Body of pancreas (tissue), 4 donors: Measurements from ENCODE around the gene TYROBP. TPM values are rescaled to one million over a fixed set of nuclear protein-coding genes. Genes with fewer than 3 reads are reported as not detected.

Experiments
- ATAC-seq: fragments of 150-250 bp; one replicate; pipeline ENCODE4 v1.9.1; 2016
- DNase-seq, 4 donors: peaks; one replicate each; pipeline ENCODE4 v3.0.0-alpha.2; 2019
- H3K27ac ChIP-seq, 4 donors: fragments of 200-600 bp; sonication (generic); 1 replicate in 3 of 4; 2 replicates in 1 of 4; pipeline versions ENCODE4 v1.5.1 to v1.6.1; 2016 to 2019; ENCODE audit warnings: mild to moderate bottlenecking in 1 of 4, mixed read lengths in 1 of 4, moderate library complexity in 1 of 4
- H3K27me3 ChIP-seq, 2 donors: fragments of 200-600 bp; sonication (generic); one replicate each; pipeline ENCODE4 v1.6.0; 2016; ENCODE audit warnings: mild to moderate bottlenecking in 1 of 2
- H3K36me3 ChIP-seq, 2 donors: fragments of 200-600 bp; sonication (generic); replicated peaks in 1 of 2; 2 replicates each; pipeline ENCODE4 v1.5.1; 2016; ENCODE audit warnings: low read depth in 2 of 2; ENCODE audit not compliant: insufficient read depth in 1 of 2
- H3K4me1 ChIP-seq: fragments of 200-600 bp; sonication (generic); one replicate; pipeline ENCODE4 v1.6.0; 2016
- H3K4me3 ChIP-seq, 2 donors: fragments of 200-600 bp; sonication (generic); 1 replicate in 1 of 2; 2 replicates in 1 of 2; pipeline ENCODE4 v1.5.1; 2016 to 2019
- H3K9me3 ChIP-seq, 3 donors: fragments of 200-600 bp; sonication (generic); 1 replicate in 2 of 3; 2 replicates in 1 of 3; pipeline ENCODE4 v1.5.1; 2016
- POLR2A ChIP-seq, 3 donors: fragments of 450-650 bp; IDR thresholded peaks; one replicate each; pipeline ENCODE4 v1.6.1; 2016; ENCODE audit warnings: antibody characterized with exemption in 3 of 3, mild to moderate bottlenecking in 2 of 3
- WGBS, 2 donors: methylation state at CpG; one replicate each; pipeline ENCODE4 v1.1.5; 2017; 5-methylcytosine and 5-hydroxymethylcytosine counted together
- intact Hi-C: fragments of 100-400 bp; cut with DNase I; formaldehyde crosslinking; loops from one replicate; pipeline ENCODE4 v1.15.1; 2023
- total RNA-seq, 2 donors: library from RNA; depleted of rRNA; stranded (reverse); fragments of >200 nt; gene quantifications; one replicate each; pipeline ENCODE4 v1.1.0, GENCODE V29; 2016
- TF ChIP-seq, protein P1 (sequence below), 7 experiments: fragments of 450-650 bp in 4 of 7; fragments of 200-600 bp in 3 of 7; sonication (generic) in 3 of 7; IDR thresholded peaks; one replicate each; pipeline ENCODE4 v1.5.1; 2016 to 2019; ENCODE audit warnings: antibody characterized with exemption in 7 of 7

Gene TYROBP
- total RNA-seq, 2 donors from 2014 or later, result 19.2 to 38.6 TPM

DNA sequence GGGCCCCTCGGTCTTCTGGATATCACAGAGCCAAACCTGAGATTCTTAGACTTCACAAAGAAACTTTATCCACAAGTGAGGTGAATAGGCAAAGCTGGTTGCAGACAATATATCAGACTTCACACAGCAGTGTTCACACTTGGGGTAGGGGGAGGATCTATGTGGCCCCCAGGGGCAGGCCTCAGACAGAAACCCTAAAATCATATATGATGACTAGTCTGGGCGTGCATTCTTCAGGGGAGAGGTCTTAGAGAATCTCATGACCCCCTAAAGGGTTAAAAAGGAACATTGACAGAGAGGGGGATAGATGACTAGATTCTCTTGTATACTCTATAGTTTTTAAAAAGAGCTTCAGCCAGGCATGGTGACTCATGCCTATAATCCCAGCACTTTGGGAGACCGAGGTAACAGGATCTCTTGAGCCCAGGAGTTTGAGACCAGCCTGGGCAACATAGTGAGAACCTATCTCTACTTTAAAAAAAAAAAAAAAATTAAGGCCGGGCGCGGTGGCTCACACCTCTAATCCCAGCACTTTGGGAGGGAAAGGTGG, 2.8 kb downstream of the TYROBP start:
- 78 to 85% methylated on average over 6 of the region's 6 CpGs for WGBS, 2 donors
- Histone ChIP-seq H3K36me3 (no peaks in the 10 kb centered on the region), H3K4me3 (no peak overlapping the region), H3K9me3 (no peaks in the 10 kb centered on the region), H3K27me3 (no peaks in the 10 kb centered on the region), H3K27ac (peak overlapping the region in 1 of 4 donors; percentile 92), H3K4me1 (peaks cover 14% of the 10 kb centered on the region)
- no peak for DNase-seq
- intact Hi-C loops, result no loop called here
- TF ChIP-seq POLR2A (IDR thresholded peaks at IDR 0.05), result no peak
- TF ChIP-seq, protein P1, sequence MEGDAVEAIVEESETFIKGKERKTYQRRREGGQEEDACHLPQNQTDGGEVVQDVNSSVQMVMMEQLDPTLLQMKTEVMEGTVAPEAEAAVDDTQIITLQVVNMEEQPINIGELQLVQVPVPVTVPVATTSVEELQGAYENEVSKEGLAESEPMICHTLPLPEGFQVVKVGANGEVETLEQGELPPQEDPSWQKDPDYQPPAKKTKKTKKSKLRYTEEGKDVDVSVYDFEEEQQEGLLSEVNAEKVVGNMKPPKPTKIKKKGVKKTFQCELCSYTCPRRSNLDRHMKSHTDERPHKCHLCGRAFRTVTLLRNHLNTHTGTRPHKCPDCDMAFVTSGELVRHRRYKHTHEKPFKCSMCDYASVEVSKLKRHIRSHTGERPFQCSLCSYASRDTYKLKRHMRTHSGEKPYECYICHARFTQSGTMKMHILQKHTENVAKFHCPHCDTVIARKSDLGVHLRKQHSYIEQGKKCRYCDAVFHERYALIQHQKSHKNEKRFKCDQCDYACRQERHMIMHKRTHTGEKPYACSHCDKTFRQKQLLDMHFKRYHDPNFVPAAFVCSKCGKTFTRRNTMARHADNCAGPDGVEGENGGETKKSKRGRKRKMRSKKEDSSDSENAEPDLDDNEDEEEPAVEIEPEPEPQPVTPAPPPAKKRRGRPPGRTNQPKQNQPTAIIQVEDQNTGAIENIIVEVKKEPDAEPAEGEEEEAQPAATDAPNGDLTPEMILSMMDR (IDR thresholded peaks at IDR 0.05), result no peak
- no peak for ATAC-seq

DNA sequence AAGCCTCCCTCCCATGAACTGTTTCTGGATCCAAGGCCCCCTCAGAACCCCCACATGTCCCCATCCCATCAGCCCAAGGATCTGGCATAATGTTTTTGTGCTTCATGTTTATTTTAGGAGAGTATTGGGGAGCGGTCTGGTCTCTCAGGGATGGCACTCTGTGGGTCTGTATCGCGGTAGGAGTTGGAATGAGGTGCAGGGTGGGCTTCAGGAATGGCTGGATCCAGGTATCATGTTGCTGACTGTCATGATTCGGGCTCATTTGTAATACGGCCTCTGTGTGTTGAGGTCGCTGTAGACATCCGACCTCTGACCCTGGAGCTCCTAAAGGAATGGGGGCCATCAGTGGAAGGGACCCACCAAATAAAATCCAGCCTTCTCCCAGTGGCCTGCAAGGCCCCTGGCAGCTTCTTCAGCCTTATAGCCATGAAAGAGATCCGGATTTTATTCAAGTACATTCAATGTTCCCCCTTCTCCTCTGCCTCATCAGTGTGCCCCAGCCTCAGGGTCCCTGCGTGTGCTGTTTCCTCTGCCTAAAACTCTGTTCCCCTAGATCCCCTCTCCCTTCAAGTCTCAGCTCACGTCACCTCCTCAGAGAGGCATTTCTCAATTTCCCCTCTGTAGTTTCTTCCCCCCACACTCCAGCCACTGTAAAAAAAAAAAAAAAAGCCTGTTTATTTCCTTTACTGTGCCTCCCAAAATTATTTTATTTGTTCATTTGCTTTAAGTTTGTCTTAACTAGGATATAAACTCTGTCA, 3.6 kb downstream of the TYROBP start:
- Histone ChIP-seq H3K27ac (peak overlapping the region in 2 of 4 donors; percentile 21 to 92), H3K27me3 (no peaks in the 10 kb centered on the region), H3K4me1 (peaks cover 14% of the 10 kb centered on the region), H3K9me3 (no peaks in the 10 kb centered on the region), H3K4me3 (no peak overlapping the region), H3K36me3 (no peaks in the 10 kb centered on the region)
- TF ChIP-seq, protein P1 (IDR thresholded peaks at IDR 0.05), result no peak
- TF ChIP-seq POLR2A (IDR thresholded peaks at IDR 0.05), result peak in 1 of 3 donors; percentile 24
- no peak for ATAC-seq
- 77 to 79% methylated on average over 4 to 10 of the region's 10 CpGs for WGBS, 2 donors
- intact Hi-C loops, result no loop called here
- peak in 1 of 4 donors; percentile 41 for DNase-seq

DNA sequence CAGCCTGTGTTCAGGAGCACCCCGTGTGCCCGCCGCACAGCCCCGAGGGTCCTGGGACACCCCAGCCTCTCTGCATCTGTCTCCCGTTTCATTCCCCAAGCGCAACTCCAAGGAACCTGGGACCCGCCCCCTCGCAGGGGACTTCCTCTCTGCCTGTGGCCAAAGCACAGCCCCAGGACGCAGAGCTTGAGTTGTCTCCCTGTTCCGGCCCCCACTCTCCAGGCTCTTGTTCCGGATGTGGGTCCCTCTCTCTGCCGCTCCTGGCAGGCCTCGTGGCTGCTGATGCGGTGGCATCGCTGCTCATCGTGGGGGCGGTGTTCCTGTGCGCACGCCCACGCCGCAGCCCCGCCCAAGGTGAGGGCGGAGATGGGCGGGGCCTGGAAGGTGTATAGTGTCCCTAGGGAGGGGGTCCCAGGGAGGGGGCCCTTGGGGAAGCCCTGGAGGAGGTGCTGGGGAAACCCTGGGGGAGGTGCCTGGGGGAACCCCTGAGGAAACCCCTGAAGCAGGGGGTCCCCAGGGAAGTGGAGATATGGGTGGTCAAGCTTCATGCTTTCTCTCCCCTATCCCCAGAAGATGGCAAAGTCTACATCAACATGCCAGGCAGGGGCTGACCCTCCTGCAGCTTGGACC, 4.4 kb downstream of the TYROBP start:
- TF ChIP-seq, protein P1 (IDR thresholded peaks at IDR 0.05), result no peak
- TF ChIP-seq POLR2A (IDR thresholded peaks at IDR 0.05), result peak in 2 of 3 donors; percentile 32 to 60
- H3K9me3 ChIP-seq, result no peaks in the 10 kb centered on the region
- peaks cover 15% of the 10 kb centered on the region for H3K4me1 ChIP-seq
- H3K36me3 ChIP-seq, result no peaks in the 10 kb centered on the region
- DNase-seq (peak; percentile 41 to 88 (median 62)), ATAC-seq (no peak)
- intact Hi-C loops, result no loop called here
- no peaks in the 10 kb centered on the region for H3K27me3 ChIP-seq
- peak overlapping the region in 2 of 4 donors; percentile 21 to 92 for H3K27ac ChIP-seq
- WGBS, 2 donors, result 5 to 7% methylated on average over 16 to 20 of the region's 24 CpGs
- no peak overlapping the region for H3K4me3 ChIP-seq

GRCh38 chr19:35902870-35903475, 5.1 kb downstream of the TYROBP start:
- no peaks in the 10 kb centered on the region for H3K27me3 ChIP-seq
- H3K27ac ChIP-seq, result peak overlapping the region in 2 of 4 donors; percentile 21 to 92
- WGBS, 2 donors, result 56 to 62% methylated on average over 10 of the region's 10 CpGs
- no peak for DNase-seq
- no peak overlapping the region for H3K4me3 ChIP-seq
- no peak for ATAC-seq
- no peaks in the 10 kb centered on the region for H3K9me3 ChIP-seq
- peaks cover 22% of the 10 kb centered on the region for H3K4me1 ChIP-seq
- intact Hi-C loops, result no loop called here
- no peak for TF ChIP-seq POLR2A (IDR thresholded peaks at IDR 0.05)
- TF ChIP-seq, protein P1 (IDR thresholded peaks at IDR 0.05), result no peak
- H3K36me3 ChIP-seq, result no peaks in the 10 kb centered on the region
